ENCODE data around the gene LSP1. TPM values are rescaled to one million over a fixed set of nuclear protein-coding genes. Genes with fewer than 3 reads are reported as not detected.

The LSP1 gene
- total and polyA plus RNA-seq, 2 donors (not counting 1 experiment from before 2014, with no cell fraction given) = 0.19 to 1.8 TPM

GRCh38 chr11:1834779-1835670 lies 17.9 kb upstream of the LSP1 start, which contains the start of gene SYT8:
Gene SYT8, plus strand, starts transcription at chr11:1834990. Its CDS starts 116 bp downstream, at chr11:1835106.
- DNase-seq (ENCODE audit: low read depth in 2 of 2) = no peak
- Histone ChIP-seq H3K27me3 (ENCODE audit: control insufficient read depth, insufficient read depth, low read length) (no peaks in the 10 kb centered on the region), H3K4me2 (ENCODE audit: extremely low read depth, insufficient read depth, low read length) (no peak within 1 kb of the TSS), H3K4me1 (ENCODE audit: control insufficient read depth, extremely low read depth, insufficient read depth, low read length) (no peaks in the 10 kb centered on the region), H3K4me3 (replicated peaks in 1 of 4; ENCODE audit: control extremely low read depth in 1 of 4, insufficient read depth in 1 of 4, low read depth in 3 of 4, low read length in 4 of 4) (no peak within 1 kb of the TSS), H4K20me1 (ENCODE audit: control insufficient read depth, extremely low read depth, insufficient read depth, low read length) (no peaks in the 10 kb centered on the region), H3K27ac (ENCODE audit: insufficient read depth, low read length) (no peak within 1 kb of the TSS), H3K9ac (ENCODE audit: insufficient read depth, low read length) (no peak within 1 kb of the TSS), H3K36me3 (ENCODE audit: control insufficient read depth, insufficient read depth, low read length) (no peaks in the 10 kb centered on the region), H3K79me2 (ENCODE audit: control insufficient read depth, insufficient read depth, low read length) (no peaks in the 10 kb centered on the region), H3K9me3 (ENCODE audit: control insufficient read depth, insufficient read depth, low read depth, low read length) (no peaks in the 10 kb centered on the region), H2AFZ (ENCODE audit: low read length) (no peak within 1 kb of the TSS)
- no peak for TF ChIP-seq EZH2 (IDR thresholded peaks at IDR 0.05; ENCODE audit: low read length, missing control alignments)
- TF ChIP-seq, protein P1, sequence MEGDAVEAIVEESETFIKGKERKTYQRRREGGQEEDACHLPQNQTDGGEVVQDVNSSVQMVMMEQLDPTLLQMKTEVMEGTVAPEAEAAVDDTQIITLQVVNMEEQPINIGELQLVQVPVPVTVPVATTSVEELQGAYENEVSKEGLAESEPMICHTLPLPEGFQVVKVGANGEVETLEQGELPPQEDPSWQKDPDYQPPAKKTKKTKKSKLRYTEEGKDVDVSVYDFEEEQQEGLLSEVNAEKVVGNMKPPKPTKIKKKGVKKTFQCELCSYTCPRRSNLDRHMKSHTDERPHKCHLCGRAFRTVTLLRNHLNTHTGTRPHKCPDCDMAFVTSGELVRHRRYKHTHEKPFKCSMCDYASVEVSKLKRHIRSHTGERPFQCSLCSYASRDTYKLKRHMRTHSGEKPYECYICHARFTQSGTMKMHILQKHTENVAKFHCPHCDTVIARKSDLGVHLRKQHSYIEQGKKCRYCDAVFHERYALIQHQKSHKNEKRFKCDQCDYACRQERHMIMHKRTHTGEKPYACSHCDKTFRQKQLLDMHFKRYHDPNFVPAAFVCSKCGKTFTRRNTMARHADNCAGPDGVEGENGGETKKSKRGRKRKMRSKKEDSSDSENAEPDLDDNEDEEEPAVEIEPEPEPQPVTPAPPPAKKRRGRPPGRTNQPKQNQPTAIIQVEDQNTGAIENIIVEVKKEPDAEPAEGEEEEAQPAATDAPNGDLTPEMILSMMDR (conservative IDR thresholded peaks at IDR 0.05 in 1 of 2, IDR thresholded peaks at IDR 0.05 in 1 of 2; ENCODE audit: low read depth in 1 of 2, low read length in 2 of 2) = no peak

DNA sequence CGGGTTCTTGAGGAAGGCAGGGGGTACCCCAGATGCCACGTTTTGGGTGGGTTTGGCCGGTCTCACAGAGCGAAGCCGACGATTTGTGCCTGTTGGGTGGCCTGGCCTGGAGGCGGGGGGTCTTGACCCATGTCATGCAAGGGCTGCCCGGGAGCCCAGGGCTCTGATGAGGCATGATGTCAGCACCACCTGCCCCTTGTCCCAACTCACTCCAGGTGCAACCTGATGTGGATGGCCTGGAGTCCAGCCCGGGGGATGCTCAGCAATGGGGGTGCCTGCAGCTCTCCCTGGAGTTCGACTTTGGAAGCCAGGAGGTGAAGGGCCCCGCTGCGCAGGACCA lies 17.2 kb upstream of the LSP1 start:
- Histone ChIP-seq H2AFZ (ENCODE audit: low read length) (no peak overlapping the region), H3K36me3 (ENCODE audit: control insufficient read depth, insufficient read depth, low read length) (no peaks in the 10 kb centered on the region), H3K4me3 (replicated peaks in 1 of 4; ENCODE audit: control extremely low read depth in 1 of 4, insufficient read depth in 1 of 4, low read depth in 3 of 4, low read length in 4 of 4) (no peak overlapping the region), H3K4me1 (ENCODE audit: control insufficient read depth, extremely low read depth, insufficient read depth, low read length) (no peaks in the 10 kb centered on the region), H3K27ac (ENCODE audit: insufficient read depth, low read length) (no peak overlapping the region), H3K9me3 (ENCODE audit: control insufficient read depth, insufficient read depth, low read depth, low read length) (no peaks in the 10 kb centered on the region), H3K4me2 (ENCODE audit: extremely low read depth, insufficient read depth, low read length) (no peak overlapping the region), H3K27me3 (ENCODE audit: control insufficient read depth, insufficient read depth, low read length) (no peaks in the 10 kb centered on the region), H3K79me2 (ENCODE audit: control insufficient read depth, insufficient read depth, low read length) (no peaks in the 10 kb centered on the region), H4K20me1 (ENCODE audit: control insufficient read depth, extremely low read depth, insufficient read depth, low read length) (no peaks in the 10 kb centered on the region), H3K9ac (ENCODE audit: insufficient read depth, low read length) (no peak overlapping the region)
- TF ChIP-seq, protein P1 (conservative IDR thresholded peaks at IDR 0.05 in 1 of 2, IDR thresholded peaks at IDR 0.05 in 1 of 2; ENCODE audit: low read depth in 1 of 2, low read length in 2 of 2) = no peak
- no peak for TF ChIP-seq EZH2 (IDR thresholded peaks at IDR 0.05; ENCODE audit: low read length, missing control alignments)
- DNase-seq (ENCODE audit: low read depth in 2 of 2) = no peak

DNA sequence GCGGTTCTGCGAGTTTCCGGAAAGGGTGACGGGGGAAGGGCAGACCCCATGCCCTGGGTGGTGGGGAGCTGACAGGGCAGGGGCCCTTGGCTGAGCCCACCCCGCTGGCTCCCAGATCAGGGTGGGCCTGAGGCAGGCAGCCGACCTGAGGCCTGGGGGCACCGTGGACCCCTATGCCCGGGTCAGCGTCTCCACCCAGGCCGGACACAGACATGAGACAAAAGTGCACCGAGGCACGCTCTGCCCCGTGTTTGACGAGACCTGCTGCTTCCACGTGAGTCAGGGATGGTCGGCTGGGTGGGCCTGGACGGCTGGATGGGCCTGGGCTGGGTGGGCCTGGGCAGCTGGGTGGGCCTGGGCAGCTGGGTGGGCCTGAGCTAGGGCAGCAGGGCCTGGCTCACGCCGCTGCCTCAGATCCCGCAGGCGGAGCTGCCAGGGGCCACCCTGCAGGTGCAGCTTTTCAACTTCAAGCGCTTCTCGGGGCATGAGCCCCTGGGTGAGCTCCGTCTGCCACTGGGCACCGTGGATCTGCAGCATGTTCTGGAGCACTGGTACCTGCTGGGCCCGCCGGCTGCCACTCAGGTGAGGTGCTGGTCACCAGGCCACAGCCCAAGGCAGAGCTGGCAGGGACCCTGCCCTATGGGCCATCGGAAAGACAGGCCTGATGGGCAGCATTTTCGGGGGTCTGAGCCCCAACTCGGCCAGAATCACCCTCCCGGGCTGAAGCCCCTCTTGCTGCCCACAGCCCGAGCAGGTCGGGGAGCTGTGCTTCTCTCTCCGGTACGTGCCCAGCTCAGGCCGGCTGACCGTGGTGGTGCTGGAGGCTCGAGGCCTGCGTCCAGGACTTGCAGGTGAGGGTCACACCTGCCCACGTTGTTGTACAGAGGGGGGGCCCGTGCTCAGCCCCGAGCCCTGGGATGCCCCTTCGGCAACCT lies 16.6 kb upstream of the LSP1 start:
- no peak overlapping the region for H3K27ac ChIP-seq (ENCODE audit: insufficient read depth, low read length)
- H3K4me2 ChIP-seq (ENCODE audit: extremely low read depth, insufficient read depth, low read length) = no peak overlapping the region
- no peaks in the 10 kb centered on the region for H3K4me1 ChIP-seq (ENCODE audit: control insufficient read depth, extremely low read depth, insufficient read depth, low read length)
- H3K36me3 ChIP-seq (ENCODE audit: control insufficient read depth, insufficient read depth, low read length) = no peaks in the 10 kb centered on the region
- H3K9me3 ChIP-seq (ENCODE audit: control insufficient read depth, insufficient read depth, low read depth, low read length) = no peaks in the 10 kb centered on the region
- H4K20me1 ChIP-seq (ENCODE audit: control insufficient read depth, extremely low read depth, insufficient read depth, low read length) = no peaks in the 10 kb centered on the region
- no peaks in the 10 kb centered on the region for H3K27me3 ChIP-seq (ENCODE audit: control insufficient read depth, insufficient read depth, low read length)
- H3K79me2 ChIP-seq (ENCODE audit: control insufficient read depth, insufficient read depth, low read length) = no peaks in the 10 kb centered on the region
- no peak overlapping the region for H3K4me3 ChIP-seq (replicated peaks in 1 of 4; ENCODE audit: control extremely low read depth in 1 of 4, insufficient read depth in 1 of 4, low read depth in 3 of 4, low read length in 4 of 4)
- no peak for DNase-seq (ENCODE audit: low read depth in 2 of 2)
- H3K9ac ChIP-seq (ENCODE audit: insufficient read depth, low read length) = no peak overlapping the region
- TF ChIP-seq, protein P1 (conservative IDR thresholded peaks at IDR 0.05 in 1 of 2, IDR thresholded peaks at IDR 0.05 in 1 of 2; ENCODE audit: low read depth in 1 of 2, low read length in 2 of 2) = no peak
- no peak for TF ChIP-seq EZH2 (IDR thresholded peaks at IDR 0.05; ENCODE audit: low read length, missing control alignments)
- H2AFZ ChIP-seq (ENCODE audit: low read length) = no peak overlapping the region

Measured in fibroblast of lung (primary cell).